Measurements from ENCODE around the gene IMMP2L.
A peak's percentile ranks its signal among the peaks of the same experiment; 100 is the strongest.

The IMMP2L gene

DNA sequence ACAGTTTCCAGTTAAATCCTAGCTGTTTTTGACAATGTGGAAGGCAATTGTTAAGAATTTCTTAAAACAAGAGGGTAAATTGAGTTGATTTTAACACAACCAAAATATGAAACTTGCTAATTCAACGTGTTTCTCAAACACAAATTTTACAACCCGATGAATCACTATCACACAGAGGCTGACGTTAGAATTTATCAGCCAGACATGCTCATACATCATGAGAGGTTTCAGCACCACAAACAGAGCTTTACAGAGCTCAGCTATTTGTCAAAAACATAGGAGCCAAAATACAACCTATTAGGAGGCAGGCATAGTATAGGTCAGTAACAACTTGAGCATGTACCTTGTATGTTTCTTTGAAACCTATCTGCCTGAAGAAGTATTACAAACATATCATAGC, 435.3 kb downstream of the IMMP2L start:
- Histone ChIP-seq H2AFZ (ENCODE audit: low read depth, low read length) (no peak overlapping the region), H3K4me1 (ENCODE audit: insufficient read depth, low read length) (no peaks in the 10 kb centered on the region), H3K27ac (ENCODE audit: low read length) (no peak overlapping the region), H3K9me3 (ENCODE audit: insufficient read depth, low read length, severe bottlenecking) (no peaks in the 10 kb centered on the region), H3K9ac (ENCODE audit: low read depth, low read length) (no peak overlapping the region), H3K79me2 (ENCODE audit: insufficient read depth, low read length) (no peaks in the 10 kb centered on the region), H3K27me3 (ENCODE audit: insufficient read depth, low read length, poor library complexity) (no peaks in the 10 kb centered on the region), H4K20me1 (ENCODE audit: insufficient read depth, low read length) (no peaks in the 10 kb centered on the region), H3K4me2 (ENCODE audit: insufficient read depth, low read length) (no peak overlapping the region), H3K4me3 (ENCODE audit: low read depth in 1 of 2, low read length in 2 of 2) (no peak overlapping the region), H3K36me3 (ENCODE audit: insufficient read depth, low read length) (no peaks in the 10 kb centered on the region)
- peak; percentile 59 for ATAC-seq (ENCODE audit: insufficient read depth, low read depth)
- DNase-seq: no peak
- TF ChIP-seq EZH2 (IDR thresholded peaks at IDR 0.05; ENCODE audit: borderline replicate concordance, low read depth, low read length, severe bottlenecking): no peak
- TF ChIP-seq, protein P1, sequence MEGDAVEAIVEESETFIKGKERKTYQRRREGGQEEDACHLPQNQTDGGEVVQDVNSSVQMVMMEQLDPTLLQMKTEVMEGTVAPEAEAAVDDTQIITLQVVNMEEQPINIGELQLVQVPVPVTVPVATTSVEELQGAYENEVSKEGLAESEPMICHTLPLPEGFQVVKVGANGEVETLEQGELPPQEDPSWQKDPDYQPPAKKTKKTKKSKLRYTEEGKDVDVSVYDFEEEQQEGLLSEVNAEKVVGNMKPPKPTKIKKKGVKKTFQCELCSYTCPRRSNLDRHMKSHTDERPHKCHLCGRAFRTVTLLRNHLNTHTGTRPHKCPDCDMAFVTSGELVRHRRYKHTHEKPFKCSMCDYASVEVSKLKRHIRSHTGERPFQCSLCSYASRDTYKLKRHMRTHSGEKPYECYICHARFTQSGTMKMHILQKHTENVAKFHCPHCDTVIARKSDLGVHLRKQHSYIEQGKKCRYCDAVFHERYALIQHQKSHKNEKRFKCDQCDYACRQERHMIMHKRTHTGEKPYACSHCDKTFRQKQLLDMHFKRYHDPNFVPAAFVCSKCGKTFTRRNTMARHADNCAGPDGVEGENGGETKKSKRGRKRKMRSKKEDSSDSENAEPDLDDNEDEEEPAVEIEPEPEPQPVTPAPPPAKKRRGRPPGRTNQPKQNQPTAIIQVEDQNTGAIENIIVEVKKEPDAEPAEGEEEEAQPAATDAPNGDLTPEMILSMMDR (IDR thresholded peaks at IDR 0.05; ENCODE audit: borderline replicate concordance, extremely low read depth, low read length, poor library complexity, severe bottlenecking): no peak

DNA sequence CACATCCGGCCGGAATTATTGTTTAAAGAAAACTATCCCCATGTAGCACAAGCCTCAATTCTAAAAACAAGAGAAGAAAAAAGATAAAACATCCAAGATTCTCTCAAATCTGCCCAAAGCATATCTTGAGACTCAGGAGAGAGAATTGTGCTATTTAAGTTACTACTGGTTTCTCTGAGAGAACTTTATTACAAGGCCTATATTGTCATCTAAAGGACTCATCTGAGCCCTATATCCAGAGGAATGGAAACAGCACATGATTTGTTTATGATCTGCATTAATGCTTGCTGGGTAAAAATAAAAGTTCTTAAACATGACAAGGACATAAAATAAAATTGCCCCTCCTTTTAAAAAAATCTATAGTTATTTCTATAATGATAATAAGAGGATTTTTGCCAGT, 446.3 kb downstream of the IMMP2L start:
- ATAC-seq (ENCODE audit: insufficient read depth, low read depth): no peak
- Histone ChIP-seq H3K4me1 (ENCODE audit: insufficient read depth, low read length) (no peaks in the 10 kb centered on the region), H3K4me3 (ENCODE audit: low read depth in 1 of 2, low read length in 2 of 2) (no peak overlapping the region), H2AFZ (ENCODE audit: low read depth, low read length) (no peak overlapping the region), H3K9me3 (ENCODE audit: insufficient read depth, low read length, severe bottlenecking) (no peaks in the 10 kb centered on the region), H3K79me2 (ENCODE audit: insufficient read depth, low read length) (no peaks in the 10 kb centered on the region), H3K36me3 (ENCODE audit: insufficient read depth, low read length) (no peaks in the 10 kb centered on the region), H3K4me2 (ENCODE audit: insufficient read depth, low read length) (no peak overlapping the region), H3K27me3 (ENCODE audit: insufficient read depth, low read length, poor library complexity) (no peaks in the 10 kb centered on the region), H4K20me1 (ENCODE audit: insufficient read depth, low read length) (no peaks in the 10 kb centered on the region), H3K9ac (ENCODE audit: low read depth, low read length) (no peak overlapping the region), H3K27ac (ENCODE audit: low read length) (no peak overlapping the region)
- DNase-seq: no peak
- no peak for TF ChIP-seq EZH2 (IDR thresholded peaks at IDR 0.05; ENCODE audit: borderline replicate concordance, low read depth, low read length, severe bottlenecking)
- TF ChIP-seq, protein P1 (IDR thresholded peaks at IDR 0.05; ENCODE audit: borderline replicate concordance, extremely low read depth, low read length, poor library complexity, severe bottlenecking): no peak

DNA sequence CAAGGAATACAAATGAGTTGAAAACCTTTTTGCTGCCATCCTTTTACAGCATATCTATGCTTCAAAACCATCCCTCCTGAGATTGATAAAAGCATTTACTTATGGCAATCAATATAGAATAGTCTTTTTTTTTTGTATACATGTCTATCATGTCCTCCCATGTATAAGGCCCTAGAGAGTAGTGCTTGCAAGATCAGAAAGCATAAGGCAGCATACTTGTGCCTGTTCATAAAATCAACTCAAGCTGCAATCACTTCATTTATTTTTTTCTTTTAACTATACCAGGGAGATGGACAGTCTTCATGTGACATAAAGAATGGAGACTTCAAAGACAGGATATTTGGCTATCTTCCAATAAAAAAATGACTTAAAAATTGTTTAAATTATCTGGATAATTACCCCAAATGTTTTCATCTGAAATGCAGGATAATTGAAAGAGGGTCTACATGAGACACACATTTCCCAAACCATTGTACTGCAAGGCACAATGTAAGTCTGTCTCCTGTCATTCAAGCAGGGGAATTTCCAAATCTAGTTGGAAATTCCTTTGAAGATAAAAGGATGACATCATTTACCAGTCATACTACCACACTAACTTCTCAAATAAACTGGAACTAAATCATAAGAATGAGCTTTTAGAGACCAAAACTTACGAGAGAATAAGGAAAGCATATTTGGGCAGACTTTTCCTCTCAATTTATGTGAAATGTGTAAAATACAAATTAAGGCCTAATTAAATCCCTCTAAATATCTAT, 448.9 kb downstream of the IMMP2L start:
- TF ChIP-seq, protein P1 (IDR thresholded peaks at IDR 0.05; ENCODE audit: borderline replicate concordance, extremely low read depth, low read length, poor library complexity, severe bottlenecking): no peak
- no peak for TF ChIP-seq EZH2 (IDR thresholded peaks at IDR 0.05; ENCODE audit: borderline replicate concordance, low read depth, low read length, severe bottlenecking)
- ATAC-seq (ENCODE audit: insufficient read depth, low read depth): no peak
- Histone ChIP-seq H3K4me3 (ENCODE audit: low read depth in 1 of 2, low read length in 2 of 2) (no peak overlapping the region), H3K27ac (ENCODE audit: low read length) (no peak overlapping the region), H3K9ac (ENCODE audit: low read depth, low read length) (no peak overlapping the region), H3K4me1 (ENCODE audit: insufficient read depth, low read length) (no peaks in the 10 kb centered on the region), H2AFZ (ENCODE audit: low read depth, low read length) (no peak overlapping the region), H3K9me3 (ENCODE audit: insufficient read depth, low read length, severe bottlenecking) (no peaks in the 10 kb centered on the region), H3K4me2 (ENCODE audit: insufficient read depth, low read length) (no peak overlapping the region), H3K79me2 (ENCODE audit: insufficient read depth, low read length) (no peaks in the 10 kb centered on the region), H3K36me3 (ENCODE audit: insufficient read depth, low read length) (no peaks in the 10 kb centered on the region), H4K20me1 (ENCODE audit: insufficient read depth, low read length) (no peaks in the 10 kb centered on the region), H3K27me3 (ENCODE audit: insufficient read depth, low read length, poor library complexity) (no peaks in the 10 kb centered on the region)
- no peak for DNase-seq
